Colonic mucosa (tissue), 4 donors: ENCODE data around the gene GRM2. TPM values are rescaled to one million over a fixed set of nuclear protein-coding genes. Genes with fewer than 3 reads are reported as not detected.

Experiments
- DNase-seq: peaks from one replicate; pipeline ENCODE4 v3.0.0-alpha.2; 2020
- H3K27ac ChIP-seq: fragments of 200-600 bp; one replicate; pipeline ENCODE4 v1.8.0; 2021
- H3K27me3 ChIP-seq: fragments of 200-600 bp; one replicate; pipeline ENCODE4 v1.8.0; 2021
- H3K36me3 ChIP-seq: fragments of 200-600 bp; one replicate; pipeline ENCODE4 v1.8.0; 2021
- H3K4me1 ChIP-seq: fragments of 200-600 bp; one replicate; pipeline ENCODE4 v1.8.0; 2021; ENCODE audit warnings: mild to moderate bottlenecking
- H3K4me3 ChIP-seq: fragments of 200-600 bp; one replicate; pipeline ENCODE4 v1.8.0; 2021
- H3K9ac ChIP-seq, 2 donors: one replicate each; pipeline ENCODE4 v1.7.0; 2013; ENCODE audit warnings: control low read depth in 2 of 2, low read depth in 2 of 2, low read length in 2 of 2
- H3K9me3 ChIP-seq: fragments of 200-600 bp; one replicate; pipeline ENCODE4 v1.8.0; 2021
- intact Hi-C: fragments of 100-400 bp; cut with DNase I; formaldehyde crosslinking; loops from one replicate; pipeline ENCODE4 v1.14.1; 2022
- total RNA-seq, 2 donors: library from RNA; stranded (reverse); fragmentation: NEBNext Ultra II Directional in 1 of 2; extraction: Animal tissue kit (Norgen Biotek cat#: 25700) in 1 of 2; gene quantifications; one replicate each; pipeline ENCODE4 v1.2.1, GENCODE V29; 2021
- TF ChIP-seq, protein P1 (sequence below): fragments of 200-600 bp; IDR thresholded peaks from one replicate; pipeline ENCODE4 v1.8.0; 2022; ENCODE audit warnings: antibody characterized with exemption, mild to moderate bottlenecking
- donor health status: healthy.
- donor health status: DM: no; HTN: no; CAD: no.
- donor health status: DM: no; HTN: no; CAD: no.

Gene GRM2
- total RNA-seq, 2 donors from 2014 or later, result 0.12 TPM; not detected in 1

DNA sequence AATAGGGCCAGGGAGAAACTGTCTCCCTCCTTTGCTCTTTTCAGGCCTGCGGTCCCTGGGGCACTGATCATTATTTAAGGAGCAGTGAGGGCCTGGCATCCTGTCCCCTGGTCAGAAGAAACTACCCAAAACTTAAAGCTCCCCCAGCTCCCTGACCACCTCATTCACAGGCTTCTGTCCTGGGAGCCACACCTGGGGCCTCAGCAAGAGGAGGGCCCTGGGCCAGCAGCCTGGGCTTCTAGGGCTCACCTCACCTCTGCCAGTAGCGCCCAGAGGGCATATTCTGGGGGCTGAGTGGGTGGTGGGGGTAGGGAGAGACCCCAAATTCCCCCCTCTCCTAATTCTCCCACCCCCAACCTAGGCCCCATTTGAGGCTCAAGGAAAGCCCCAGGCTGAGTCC lies 4.7 kb upstream of the GRM2 start:
- Histone ChIP-seq H3K4me1 (no peaks in the 10 kb centered on the region), H3K27ac (no peak overlapping the region), H3K9ac (no peak overlapping the region), H3K4me3 (no peak overlapping the region), H3K27me3 (no peaks in the 10 kb centered on the region), H3K36me3 (no peaks in the 10 kb centered on the region), H3K9me3 (no peaks in the 10 kb centered on the region)
- TF ChIP-seq, protein P1, sequence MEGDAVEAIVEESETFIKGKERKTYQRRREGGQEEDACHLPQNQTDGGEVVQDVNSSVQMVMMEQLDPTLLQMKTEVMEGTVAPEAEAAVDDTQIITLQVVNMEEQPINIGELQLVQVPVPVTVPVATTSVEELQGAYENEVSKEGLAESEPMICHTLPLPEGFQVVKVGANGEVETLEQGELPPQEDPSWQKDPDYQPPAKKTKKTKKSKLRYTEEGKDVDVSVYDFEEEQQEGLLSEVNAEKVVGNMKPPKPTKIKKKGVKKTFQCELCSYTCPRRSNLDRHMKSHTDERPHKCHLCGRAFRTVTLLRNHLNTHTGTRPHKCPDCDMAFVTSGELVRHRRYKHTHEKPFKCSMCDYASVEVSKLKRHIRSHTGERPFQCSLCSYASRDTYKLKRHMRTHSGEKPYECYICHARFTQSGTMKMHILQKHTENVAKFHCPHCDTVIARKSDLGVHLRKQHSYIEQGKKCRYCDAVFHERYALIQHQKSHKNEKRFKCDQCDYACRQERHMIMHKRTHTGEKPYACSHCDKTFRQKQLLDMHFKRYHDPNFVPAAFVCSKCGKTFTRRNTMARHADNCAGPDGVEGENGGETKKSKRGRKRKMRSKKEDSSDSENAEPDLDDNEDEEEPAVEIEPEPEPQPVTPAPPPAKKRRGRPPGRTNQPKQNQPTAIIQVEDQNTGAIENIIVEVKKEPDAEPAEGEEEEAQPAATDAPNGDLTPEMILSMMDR, result no peak
- DNase-seq, result no peak
- intact Hi-C loops, result no loop called here

DNA sequence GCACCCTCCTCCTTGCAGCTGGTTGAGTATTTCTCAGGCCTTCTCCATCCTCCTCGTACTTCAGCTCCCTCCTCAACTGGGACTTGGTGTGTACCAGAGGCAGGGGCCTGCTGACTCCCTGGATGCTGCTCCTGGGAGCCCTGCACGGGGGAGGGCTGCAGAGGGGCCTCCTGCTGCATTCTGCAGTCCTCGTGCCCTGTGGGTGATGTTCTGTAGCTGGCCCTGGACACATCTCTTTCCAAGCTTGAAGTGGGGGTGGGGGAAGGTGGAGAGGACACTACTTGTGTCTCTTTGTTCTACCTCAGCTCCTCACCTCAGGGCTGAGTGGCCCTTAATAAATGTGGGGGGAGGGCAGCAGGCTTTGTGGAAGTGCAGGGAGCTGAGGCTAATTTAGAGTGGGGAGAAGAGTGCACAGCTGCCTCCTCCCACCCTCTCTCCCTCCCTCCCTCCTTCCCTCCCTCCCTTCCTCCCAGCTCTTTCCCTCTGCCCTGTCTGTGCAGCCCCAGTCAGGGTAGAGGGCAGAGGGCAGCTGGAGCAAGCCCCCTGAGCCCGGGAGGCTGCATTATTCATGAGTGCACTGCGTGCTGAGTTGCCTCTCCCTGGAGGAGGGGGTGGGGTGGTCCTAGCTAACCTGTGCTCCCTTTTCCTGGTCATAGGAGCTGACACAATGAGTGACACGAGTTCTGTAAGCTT lies 3.7 kb upstream of the GRM2 start:
- Histone ChIP-seq H3K4me3 (no peak overlapping the region), H3K27me3 (no peaks in the 10 kb centered on the region), H3K27ac (no peak overlapping the region), H3K9me3 (no peaks in the 10 kb centered on the region), H3K9ac (no peak overlapping the region), H3K36me3 (no peaks in the 10 kb centered on the region), H3K4me1 (no peaks in the 10 kb centered on the region)
- no peak for DNase-seq
- TF ChIP-seq, protein P1, result no peak
- intact Hi-C loops, result no loop called here

DNA sequence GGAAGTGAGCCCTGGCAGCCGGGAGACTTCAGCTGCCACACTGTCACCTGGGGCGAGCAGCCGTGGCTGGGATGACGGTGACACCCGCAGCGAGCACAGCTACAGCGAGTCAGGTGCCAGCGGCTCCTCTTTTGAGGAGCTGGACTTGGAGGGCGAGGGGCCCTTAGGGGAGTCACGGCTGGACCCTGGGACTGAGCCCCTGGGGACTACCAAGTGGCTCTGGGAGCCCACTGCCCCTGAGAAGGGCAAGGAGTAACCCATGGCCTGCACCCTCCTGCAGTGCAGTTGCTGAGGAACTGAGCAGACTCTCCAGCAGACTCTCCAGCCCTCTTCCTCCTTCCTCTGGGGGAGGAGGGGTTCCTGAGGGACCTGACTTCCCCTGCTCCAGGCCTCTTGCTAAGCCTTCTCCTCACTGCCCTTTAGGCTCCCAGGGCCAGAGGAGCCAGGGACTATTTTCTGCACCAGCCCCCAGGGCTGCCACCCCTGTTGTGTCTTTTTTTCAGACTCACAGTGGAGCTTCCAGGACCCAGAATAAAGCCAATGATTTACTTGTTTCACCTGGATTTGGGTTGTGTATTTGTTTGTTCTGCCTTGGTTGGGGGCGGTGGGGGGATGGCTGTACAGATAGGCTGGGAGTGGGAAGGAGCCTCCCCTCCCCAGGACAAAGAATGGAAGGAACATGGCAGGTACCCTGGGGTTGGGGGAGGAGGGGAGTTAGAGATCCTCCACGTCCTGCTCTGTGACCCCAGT lies 2.9 kb upstream of the GRM2 start:
- intact Hi-C loops, result no loop called here
- no peak for DNase-seq
- Histone ChIP-seq H3K27ac (no peak overlapping the region), H3K36me3 (no peaks in the 10 kb centered on the region), H3K4me3 (no peak overlapping the region), H3K9ac (no peak overlapping the region), H3K4me1 (no peaks in the 10 kb centered on the region), H3K27me3 (no peaks in the 10 kb centered on the region), H3K9me3 (no peaks in the 10 kb centered on the region)
- TF ChIP-seq, protein P1, result no peak

DNA sequence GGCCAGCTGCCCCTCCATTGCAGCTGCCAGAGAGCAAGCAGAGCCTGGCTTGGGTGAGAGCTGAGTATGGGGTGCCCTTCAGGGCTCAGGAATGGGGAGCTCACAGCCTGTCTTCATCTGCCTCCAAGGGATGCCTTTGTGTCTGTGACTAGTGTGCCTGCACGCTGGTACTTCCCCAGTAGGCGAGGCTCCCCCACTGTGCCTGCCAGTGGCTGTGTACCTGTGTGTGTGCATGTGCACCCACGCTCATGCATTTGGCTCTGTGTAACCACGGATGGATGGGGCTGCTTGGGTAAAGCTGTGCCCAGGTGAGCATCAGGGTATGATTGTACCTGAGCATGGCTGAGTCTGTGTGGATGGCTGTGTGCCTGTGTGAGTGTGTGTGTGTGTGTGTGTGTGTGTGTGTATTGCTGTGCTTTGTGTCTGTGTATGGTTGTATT lies 2.3 kb upstream of the GRM2 start:
- TF ChIP-seq, protein P1, result no peak
- no peak for DNase-seq

DNA sequence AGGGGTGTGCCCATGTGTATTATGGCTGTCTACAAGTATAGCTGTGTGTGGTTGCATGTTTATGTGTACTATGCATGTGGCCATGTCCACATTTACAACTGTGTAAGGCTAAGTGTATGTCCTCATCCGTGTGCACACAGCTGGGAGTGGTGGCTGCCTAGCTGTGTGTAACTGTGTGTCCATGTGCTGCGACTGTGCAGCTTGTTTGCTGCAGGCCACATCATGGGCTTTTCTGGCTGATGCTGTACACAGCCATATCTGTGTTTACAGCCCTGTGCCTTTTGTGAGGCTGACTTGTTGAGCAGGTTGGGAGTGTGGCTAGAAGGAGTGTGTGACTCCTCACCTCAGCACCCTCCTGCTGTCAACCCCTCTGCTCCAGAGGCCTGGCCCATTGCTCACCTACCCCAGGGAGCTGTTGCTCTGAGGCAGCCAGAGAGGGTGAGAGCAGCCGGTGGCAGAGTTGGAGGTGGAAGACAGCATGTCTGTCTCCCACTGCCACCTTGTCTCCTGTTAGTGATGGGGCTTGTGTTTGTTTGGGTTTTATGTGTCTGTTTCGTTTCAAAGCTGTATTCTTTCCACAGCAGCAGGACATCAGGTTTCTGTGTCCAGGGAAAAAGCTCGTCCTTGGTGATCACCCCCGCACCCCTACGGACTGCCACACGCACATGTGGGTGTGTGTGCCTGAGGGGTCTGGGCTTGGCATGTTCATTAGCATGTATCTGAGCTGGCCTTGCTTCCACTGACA lies 1.4 kb upstream of the GRM2 start:
- Histone ChIP-seq H3K4me3 (no peak overlapping the region), H3K9ac (no peak overlapping the region), H3K4me1 (no peaks in the 10 kb centered on the region), H3K27me3 (no peaks in the 10 kb centered on the region), H3K27ac (no peak overlapping the region), H3K36me3 (no peaks in the 10 kb centered on the region), H3K9me3 (no peaks in the 10 kb centered on the region)
- intact Hi-C loops, result no loop called here
- no peak for DNase-seq
- TF ChIP-seq, protein P1, result no peak

More for the DNA sequence above, 2.3 kb upstream of the GRM2 start:
- Histone ChIP-seq H3K4me3 (no peak overlapping the region), H3K9me3 (no peaks in the 10 kb centered on the region), H3K4me1 (no peaks in the 10 kb centered on the region), H3K9ac (no peak overlapping the region), H3K27ac (no peak overlapping the region), H3K36me3 (no peaks in the 10 kb centered on the region), H3K27me3 (no peaks in the 10 kb centered on the region)
- intact Hi-C loops, result no loop called here
